ENCODE measurements around the gene ARHGAP24.

GRCh38 chr4:85555206-85555605, 80.3 kb downstream of the ARHGAP24 start:
- TF ChIP-seq, protein P1, sequence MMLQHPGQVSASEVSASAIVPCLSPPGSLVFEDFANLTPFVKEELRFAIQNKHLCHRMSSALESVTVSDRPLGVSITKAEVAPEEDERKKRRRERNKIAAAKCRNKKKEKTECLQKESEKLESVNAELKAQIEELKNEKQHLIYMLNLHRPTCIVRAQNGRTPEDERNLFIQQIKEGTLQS (CRISPR knock-in tag; conservative IDR thresholded peaks at IDR 0.05), result no peak
- TF ChIP-seq ZNF263 (CRISPR knock-in tag; IDR thresholded peaks at IDR 0.05; ENCODE audit: low read depth) (no peak), AFF4 (CRISPR knock-in tag; IDR thresholded peaks at IDR 0.05; ENCODE audit: borderline replicate concordance) (no peak), CTCF (IDR thresholded peaks at IDR 0.05) (no peak), ESRRA (CRISPR knock-in tag; IDR thresholded peaks at IDR 0.05; ENCODE audit: borderline replicate concordance) (no peak), ERG (CRISPR knock-in tag; IDR thresholded peaks at IDR 0.05) (no peak), ELF4 (CRISPR knock-in tag; IDR thresholded peaks at IDR 0.05; ENCODE audit: low read depth) (no peak)
- TF ChIP-seq, protein P2, sequence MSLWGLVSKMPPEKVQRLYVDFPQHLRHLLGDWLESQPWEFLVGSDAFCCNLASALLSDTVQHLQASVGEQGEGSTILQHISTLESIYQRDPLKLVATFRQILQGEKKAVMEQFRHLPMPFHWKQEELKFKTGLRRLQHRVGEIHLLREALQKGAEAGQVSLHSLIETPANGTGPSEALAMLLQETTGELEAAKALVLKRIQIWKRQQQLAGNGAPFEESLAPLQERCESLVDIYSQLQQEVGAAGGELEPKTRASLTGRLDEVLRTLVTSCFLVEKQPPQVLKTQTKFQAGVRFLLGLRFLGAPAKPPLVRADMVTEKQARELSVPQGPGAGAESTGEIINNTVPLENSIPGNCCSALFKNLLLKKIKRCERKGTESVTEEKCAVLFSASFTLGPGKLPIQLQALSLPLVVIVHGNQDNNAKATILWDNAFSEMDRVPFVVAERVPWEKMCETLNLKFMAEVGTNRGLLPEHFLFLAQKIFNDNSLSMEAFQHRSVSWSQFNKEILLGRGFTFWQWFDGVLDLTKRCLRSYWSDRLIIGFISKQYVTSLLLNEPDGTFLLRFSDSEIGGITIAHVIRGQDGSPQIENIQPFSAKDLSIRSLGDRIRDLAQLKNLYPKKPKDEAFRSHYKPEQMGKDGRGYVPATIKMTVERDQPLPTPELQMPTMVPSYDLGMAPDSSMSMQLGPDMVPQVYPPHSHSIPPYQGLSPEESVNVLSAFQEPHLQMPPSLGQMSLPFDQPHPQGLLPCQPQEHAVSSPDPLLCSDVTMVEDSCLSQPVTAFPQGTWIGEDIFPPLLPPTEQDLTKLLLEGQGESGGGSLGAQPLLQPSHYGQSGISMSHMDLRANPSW (CRISPR knock-in tag; conservative IDR thresholded peaks at IDR 0.05; ENCODE audit: low read depth), result no peak
